Measurements from ENCODE around the gene HCN3. TPM values are rescaled to one million over a fixed set of nuclear protein-coding genes. Genes with fewer than 3 reads are reported as not detected.
"Not testable (repeated sequence)": the region's sequence is repeated elsewhere in the genome, so short reads cannot be mapped to it uniquely, and the experiment has no call there.

The HCN3 gene
- total RNA-seq, 1 donor from 2014 or later: 2.8 TPM

- Histone ChIP-seq H3K4me3 (ENCODE audit: low read depth, low read length) (no peak overlapping the region), H3K27me3 (ENCODE audit: control insufficient read depth, insufficient read depth, low read length) (no peaks in the 10 kb centered on the region), H3K36me3 (ENCODE audit: control insufficient read depth, insufficient read depth, low read length) (no peaks in the 10 kb centered on the region)
- no peak for DNase-seq (ENCODE audit: low read depth)
- no peak for TF ChIP-seq CTCF (IDR thresholded peaks at IDR 0.05; ENCODE audit: insufficient read depth, low read length, poor library complexity, severe bottlenecking)
These were observed 7.8 kb downstream of the HCN3 start for GRCh38 chr1:155285063-155285462.

- Histone ChIP-seq H3K27me3 (ENCODE audit: control insufficient read depth, insufficient read depth, low read length) (no peaks in the 10 kb centered on the region), H3K4me3 (ENCODE audit: low read depth, low read length) (no peak overlapping the region), H3K36me3 (ENCODE audit: control insufficient read depth, insufficient read depth, low read length) (no peaks in the 10 kb centered on the region)
- TF ChIP-seq CTCF (IDR thresholded peaks at IDR 0.05; ENCODE audit: insufficient read depth, low read length, poor library complexity, severe bottlenecking): no peak
- DNase-seq (ENCODE audit: low read depth): no peak
These were observed 8.4 kb downstream of the HCN3 start for GRCh38 chr1:155285631-155286044.

- H3K36me3 ChIP-seq (ENCODE audit: control insufficient read depth, insufficient read depth, low read length): no peaks in the 10 kb centered on the region
- no peak for TF ChIP-seq CTCF (IDR thresholded peaks at IDR 0.05; ENCODE audit: insufficient read depth, low read length, poor library complexity, severe bottlenecking)
- H3K27me3 ChIP-seq (ENCODE audit: control insufficient read depth, insufficient read depth, low read length): peaks cover 2% of the 10 kb centered on the region
- no peak for DNase-seq (ENCODE audit: low read depth)
- no peak overlapping the region for H3K4me3 ChIP-seq (ENCODE audit: low read depth, low read length)
These were observed 9.3 kb downstream of the HCN3 start for GRCh38 chr1:155286544-155286943.

GRCh38 chr1:155287987-155288543, 10.8 kb downstream of the HCN3 start:
- Histone ChIP-seq H3K27me3 (ENCODE audit: control insufficient read depth, insufficient read depth, low read length) (peaks cover 9% of the 10 kb centered on the region), H3K4me3 (ENCODE audit: low read depth, low read length) (no peak overlapping the region), H3K36me3 (ENCODE audit: control insufficient read depth, insufficient read depth, low read length) (no peaks in the 10 kb centered on the region)
- TF ChIP-seq CTCF (IDR thresholded peaks at IDR 0.05; ENCODE audit: insufficient read depth, low read length, poor library complexity, severe bottlenecking): no peak
- DNase-seq (ENCODE audit: low read depth): no peak

- H3K27me3 ChIP-seq (ENCODE audit: control insufficient read depth, insufficient read depth, low read length): peaks cover 32% of the 10 kb centered on the region
- DNase-seq (ENCODE audit: low read depth); H3K36me3 ChIP-seq (ENCODE audit: control insufficient read depth, insufficient read depth, low read length); H3K4me3 ChIP-seq (ENCODE audit: low read depth, low read length): not testable (repeated sequence)
These were observed 13.7 kb downstream of the HCN3 start for GRCh38 chr1:155291006-155291405.

- H3K4me3 ChIP-seq (ENCODE audit: low read depth, low read length): no peak overlapping the region
- TF ChIP-seq CTCF (IDR thresholded peaks at IDR 0.05; ENCODE audit: insufficient read depth, low read length, poor library complexity, severe bottlenecking): no peak
- H3K27me3 ChIP-seq (ENCODE audit: control insufficient read depth, insufficient read depth, low read length): peaks cover 40% of the 10 kb centered on the region
- DNase-seq (ENCODE audit: low read depth): no peak
- H3K36me3 ChIP-seq (ENCODE audit: control insufficient read depth, insufficient read depth, low read length): no peaks in the 10 kb centered on the region
These were observed 16.0 kb downstream of the HCN3 start for GRCh38 chr1:155293086-155293749.

Measured in kidney epithelial cell (primary cell).